ENCODE data around the gene CTAG1A.
"Not testable (repeated sequence)": the region's sequence is repeated elsewhere in the genome, so short reads cannot be mapped to it uniquely, and the experiment has no call there.

CTAG1A gene

GRCh38 chrX:154584585-154585183 is at the start of gene CTAG1A:
CTAG1A (plus strand) TSS chrX:154585133; CDS start chrX:154585207, 74 bp downstream.
- DNase-seq (ENCODE audit: low read depth in 1 of 2, low spot score in 1 of 2), result not testable (repeated sequence)

GRCh38 chrX:154535892-154536291 is 49.0 kb upstream of the CTAG1A start:
- no peak for DNase-seq (ENCODE audit: low read depth in 1 of 2, low spot score in 1 of 2)

GRCh38 chrX:154539077-154539476 is 45.9 kb upstream of the CTAG1A start:
- DNase-seq (ENCODE audit: low read depth in 1 of 2, low spot score in 1 of 2), result no peak

GRCh38 chrX:154540365-154540764 is 44.6 kb upstream of the CTAG1A start:
- DNase-seq (ENCODE audit: low read depth in 1 of 2, low spot score in 1 of 2), result not testable (repeated sequence)

GRCh38 chrX:154540897-154541535 is 43.9 kb upstream of the CTAG1A start:
- no peak for DNase-seq (ENCODE audit: low read depth in 1 of 2, low spot score in 1 of 2)

GRCh38 chrX:154541589-154541895 is 43.4 kb upstream of the CTAG1A start:
- no peak for DNase-seq (ENCODE audit: low read depth in 1 of 2, low spot score in 1 of 2)

- DNase-seq (ENCODE audit: low read depth in 1 of 2, low spot score in 1 of 2), result peak in 1 of 2 donors; percentile 22
These were observed 42.8 kb upstream of the CTAG1A start for GRCh38 chrX:154541896-154542722.

- DNase-seq (ENCODE audit: low read depth in 1 of 2, low spot score in 1 of 2), result no peak
These were observed 42.1 kb upstream of the CTAG1A start for GRCh38 chrX:154542723-154543424.

- no peak for DNase-seq (ENCODE audit: low read depth in 1 of 2, low spot score in 1 of 2)
These were observed 39.2 kb upstream of the CTAG1A start for GRCh38 chrX:154545673-154546274.

GRCh38 chrX:154546354-154547244 is 38.3 kb upstream of the CTAG1A start, which contains the start of gene G6PD:
G6PD (minus strand) TSS chrX:154546846; CDS start chrX:154546155, 691 bp downstream.
- DNase-seq (ENCODE audit: low read depth in 1 of 2, low spot score in 1 of 2), result peak; percentile 52 to 75

GRCh38 chrX:154547245-154548027 is 37.5 kb upstream of the CTAG1A start, which contains the start of gene IKBKG:
IKBKG (plus strand) TSS chrX:154547620; CDS start chrX:154552003, 4,383 bp downstream.
- peak; percentile 69 to 80 for DNase-seq (ENCODE audit: low read depth in 1 of 2, low spot score in 1 of 2)

GRCh38 chrX:154548028-154548316 is 37.0 kb upstream of the CTAG1A start:
- DNase-seq (ENCODE audit: low read depth in 1 of 2, low spot score in 1 of 2), result no peak

GRCh38 chrX:154549766-154550165 is 35.2 kb upstream of the CTAG1A start:
- DNase-seq (ENCODE audit: low read depth in 1 of 2, low spot score in 1 of 2), result no peak

GRCh38 chrX:154552112-154552806 is 32.7 kb upstream of the CTAG1A start:
- DNase-seq (ENCODE audit: low read depth in 1 of 2, low spot score in 1 of 2), result not testable (repeated sequence)

- DNase-seq (ENCODE audit: low read depth in 1 of 2, low spot score in 1 of 2), result not testable (repeated sequence)
These were observed 26.8 kb upstream of the CTAG1A start for GRCh38 chrX:154558060-154558690.

- not testable (repeated sequence) for DNase-seq (ENCODE audit: low read depth in 1 of 2, low spot score in 1 of 2)
These were observed 26.0 kb upstream of the CTAG1A start for GRCh38 chrX:154558896-154559295.

GRCh38 chrX:154560326-154560725 is 24.6 kb upstream of the CTAG1A start:
- not testable (repeated sequence) for DNase-seq (ENCODE audit: low read depth in 1 of 2, low spot score in 1 of 2)

GRCh38 chrX:154562295-154562694 is 22.6 kb upstream of the CTAG1A start:
- DNase-seq (ENCODE audit: low read depth in 1 of 2, low spot score in 1 of 2), result not testable (repeated sequence)

Measured in activated T-helper 1 cell treated with anti-CD3 and anti-CD28 coated beads, Interleukin-2, amount 50 U/mL, for 16 hours (primary cell).